IPS-18a (cell line): ENCODE data around the gene CDH22.

Source experiments
- H3K27ac ChIP-seq: one replicate; pipeline ENCODE4 v1.5.1; 2013; ENCODE audit warnings: low read length
- H3K27me3 ChIP-seq: one replicate; pipeline ENCODE4 v1.6.1; 2013; ENCODE audit warnings: mild to moderate bottlenecking, low read length; ENCODE audit not compliant: control insufficient read depth, insufficient read depth
- H3K36me3 ChIP-seq: one replicate; pipeline ENCODE4 v1.6.1; 2013; ENCODE audit warnings: low read depth, low read length; ENCODE audit not compliant: control insufficient read depth
- H3K4me1 ChIP-seq: one replicate; pipeline ENCODE4 v1.6.1; 2013; ENCODE audit warnings: low read depth, low read length; ENCODE audit not compliant: control insufficient read depth
- H3K4me3 ChIP-seq: one replicate; pipeline ENCODE4 v1.5.1; 2013; ENCODE audit warnings: low read length
- H3K9ac ChIP-seq: one replicate; pipeline ENCODE4 v1.6.1; 2013; ENCODE audit warnings: mild to moderate bottlenecking, low read length, moderate library complexity
- H3K9me3 ChIP-seq: one replicate; pipeline ENCODE4 v1.6.1; 2013; ENCODE audit warnings: low read depth, low read length; ENCODE audit not compliant: control insufficient read depth

Gene CDH22

DNA sequence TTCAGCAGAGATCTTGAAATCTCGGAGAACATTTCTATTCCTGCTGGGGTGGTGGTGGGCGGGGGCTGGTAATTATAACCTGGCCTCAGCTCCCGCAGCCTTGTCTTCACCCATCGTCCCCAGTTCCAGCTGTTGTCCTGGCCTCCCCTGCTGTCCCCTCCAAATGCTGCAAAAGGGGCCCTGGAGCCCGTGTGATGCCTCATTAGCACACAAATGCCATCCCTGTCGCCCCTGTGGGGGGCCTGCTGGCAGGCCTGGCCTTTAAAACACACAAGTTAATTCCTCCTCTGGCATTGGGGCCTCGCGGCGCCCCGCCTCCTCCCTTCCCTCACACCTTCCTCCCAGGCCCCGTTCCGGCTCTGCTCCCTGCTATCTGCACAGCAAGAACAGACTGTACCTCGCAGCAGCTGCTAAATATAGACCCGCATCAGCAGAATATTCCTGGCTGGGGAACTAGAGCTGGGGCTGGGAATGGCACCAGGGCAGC, 85.7 kb downstream of the CDH22 start:
- H3K4me1 ChIP-seq = peaks cover 17% of the 10 kb centered on the region
- H3K9me3 ChIP-seq = no peaks in the 10 kb centered on the region
- H3K36me3 ChIP-seq = no peaks in the 10 kb centered on the region
- no peak overlapping the region for H3K27ac ChIP-seq
- no peaks in the 10 kb centered on the region for H3K27me3 ChIP-seq
- peak overlapping the region; percentile 9 for H3K4me3 ChIP-seq
- no peak overlapping the region for H3K9ac ChIP-seq

DNA sequence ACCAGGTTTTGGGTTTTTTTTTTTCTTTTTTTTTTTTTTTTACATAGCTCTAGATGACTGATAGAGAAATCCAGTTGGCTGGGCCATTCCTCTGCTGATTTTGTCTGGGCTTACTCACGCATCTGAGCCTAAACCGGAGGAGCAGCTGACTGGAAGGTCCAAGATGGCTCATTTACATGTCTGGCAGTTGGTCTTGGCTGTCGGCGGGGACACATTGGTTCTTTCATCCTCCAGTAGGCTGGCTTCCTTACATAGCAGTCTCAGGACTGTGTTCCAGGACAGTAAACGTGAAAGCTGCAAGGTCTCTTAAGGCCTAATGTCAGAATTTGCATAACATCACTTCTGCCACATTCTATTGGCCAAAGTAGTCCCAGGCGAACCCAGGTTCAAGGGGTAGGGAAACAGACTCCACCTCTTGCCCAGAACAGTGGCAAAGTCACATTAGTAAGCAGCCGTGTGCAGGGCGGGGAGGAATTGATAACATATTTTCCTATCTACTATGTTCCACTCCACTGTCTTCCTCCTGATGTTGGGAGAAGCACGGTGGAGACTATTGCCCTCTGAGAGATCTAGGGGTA, 87.0 kb downstream of the CDH22 start:
- H3K4me1 ChIP-seq = peaks cover 19% of the 10 kb centered on the region
- no peaks in the 10 kb centered on the region for H3K36me3 ChIP-seq
- no peak overlapping the region for H3K4me3 ChIP-seq
- no peaks in the 10 kb centered on the region for H3K9me3 ChIP-seq
- H3K9ac ChIP-seq = no peak overlapping the region
- no peaks in the 10 kb centered on the region for H3K27me3 ChIP-seq
- no peak overlapping the region for H3K27ac ChIP-seq

DNA sequence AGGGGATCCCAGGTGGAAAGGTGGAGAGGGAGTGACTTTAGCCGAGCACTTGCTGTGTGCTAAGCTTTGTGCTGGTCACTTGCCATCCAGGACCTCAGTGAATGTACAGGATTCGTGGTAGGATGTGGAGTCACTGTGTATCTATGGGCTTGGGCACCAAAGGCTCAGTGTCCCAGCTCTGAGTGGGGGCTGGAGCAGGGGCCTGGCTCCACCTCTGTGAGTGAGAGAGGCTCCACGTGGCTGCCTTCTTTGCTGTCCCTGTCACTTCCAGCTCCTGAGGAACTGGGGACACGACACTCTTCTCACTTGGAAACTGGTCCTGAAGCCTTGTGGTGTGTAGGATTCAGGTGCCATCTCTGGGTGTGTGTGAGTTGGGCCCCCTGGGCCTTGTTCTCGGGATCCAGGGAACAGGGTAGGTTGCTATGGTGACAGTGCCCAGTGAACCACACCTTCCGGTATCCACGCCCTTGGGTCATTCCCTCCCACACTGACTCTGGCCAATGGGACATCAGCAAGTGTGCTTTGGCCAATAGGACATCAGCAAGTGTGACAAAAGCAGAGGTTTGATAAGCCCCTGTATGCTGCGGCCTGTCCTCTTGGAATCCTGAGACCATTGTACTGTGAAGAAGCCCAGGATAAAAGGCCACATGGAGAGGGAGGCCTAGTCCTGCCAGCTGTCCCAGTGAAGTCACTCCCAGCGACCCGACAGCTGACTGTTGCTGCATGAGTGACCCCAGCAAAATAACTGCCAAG, 87.7 kb downstream of the CDH22 start:
- Histone ChIP-seq H3K9me3 (no peaks in the 10 kb centered on the region), H3K27ac (no peak overlapping the region), H3K4me3 (no peak overlapping the region), H3K4me1 (peaks cover 25% of the 10 kb centered on the region), H3K9ac (no peak overlapping the region), H3K27me3 (no peaks in the 10 kb centered on the region), H3K36me3 (no peaks in the 10 kb centered on the region)

DNA sequence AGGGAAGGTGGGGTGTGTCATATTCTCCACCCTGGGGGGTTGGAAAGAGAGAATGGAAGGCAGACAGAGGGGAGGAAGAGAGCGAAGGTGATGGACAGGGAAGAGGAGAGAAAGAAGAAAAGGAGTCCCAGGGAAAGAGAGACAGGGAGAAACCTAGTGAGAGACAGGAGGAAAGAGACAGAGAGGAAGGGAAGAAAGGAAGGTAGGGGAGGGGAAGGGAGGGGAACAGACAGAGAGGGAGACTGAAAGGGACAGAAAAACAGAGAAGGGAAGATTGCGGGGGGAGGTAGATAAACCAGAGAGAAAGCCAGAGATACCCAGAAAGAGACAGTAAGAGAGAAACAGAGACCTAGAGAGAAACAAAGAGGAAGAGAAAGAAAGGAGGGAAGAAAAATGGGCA, 88.4 kb downstream of the CDH22 start:
- no peak overlapping the region for H3K4me3 ChIP-seq
- no peaks in the 10 kb centered on the region for H3K36me3 ChIP-seq
- H3K27me3 ChIP-seq = no peaks in the 10 kb centered on the region
- H3K9me3 ChIP-seq = no peaks in the 10 kb centered on the region
- no peak overlapping the region for H3K27ac ChIP-seq
- peaks cover 29% of the 10 kb centered on the region for H3K4me1 ChIP-seq
- H3K9ac ChIP-seq = no peak overlapping the region

DNA sequence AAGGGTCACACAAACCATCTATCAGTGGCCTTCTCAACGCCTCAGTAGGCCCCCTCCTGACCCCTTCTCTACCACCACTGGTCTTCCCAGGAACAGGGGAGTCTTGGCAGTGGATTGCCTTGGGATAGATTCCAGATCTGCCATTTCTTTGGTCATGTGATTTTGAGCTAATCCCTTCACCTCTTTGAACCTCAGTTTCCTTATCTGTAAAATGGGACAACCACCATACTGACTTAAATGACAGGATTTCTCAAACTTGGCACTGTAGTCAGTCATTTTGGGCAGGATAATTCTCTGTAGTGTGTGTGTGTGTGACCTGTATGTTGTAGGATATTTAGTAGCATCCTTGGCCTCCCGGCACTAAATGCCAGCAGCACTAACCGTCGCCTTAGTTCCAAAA, 89.1 kb downstream of the CDH22 start:
- Histone ChIP-seq H3K4me3 (no peak overlapping the region), H3K27ac (no peak overlapping the region), H3K9me3 (no peaks in the 10 kb centered on the region), H3K27me3 (no peaks in the 10 kb centered on the region), H3K4me1 (peaks cover 29% of the 10 kb centered on the region), H3K9ac (no peak overlapping the region), H3K36me3 (no peaks in the 10 kb centered on the region)

DNA sequence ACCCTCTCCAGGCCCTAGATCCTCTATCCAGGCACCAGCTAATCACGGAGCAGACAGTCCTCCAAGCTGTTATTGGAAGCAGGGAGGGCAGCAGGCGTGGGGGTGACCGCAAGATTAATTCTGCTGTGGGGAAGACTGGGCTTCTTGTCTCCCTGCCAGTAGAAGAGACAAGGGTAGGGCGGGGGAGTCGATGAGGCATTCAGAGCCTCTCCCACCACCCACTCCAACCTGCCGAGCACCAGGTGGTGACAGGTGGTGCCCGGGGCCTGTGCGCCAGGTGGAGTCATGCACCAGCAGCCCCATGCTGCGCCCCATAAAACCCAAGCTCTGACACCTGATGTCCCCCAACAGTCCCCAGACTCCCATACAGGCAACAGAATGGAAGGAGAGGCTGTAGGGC, 89.6 kb downstream of the CDH22 start:
- H3K9ac ChIP-seq = no peak overlapping the region
- no peaks in the 10 kb centered on the region for H3K27me3 ChIP-seq
- H3K27ac ChIP-seq = no peak overlapping the region
- no peaks in the 10 kb centered on the region for H3K36me3 ChIP-seq
- no peak overlapping the region for H3K4me3 ChIP-seq
- no peaks in the 10 kb centered on the region for H3K9me3 ChIP-seq
- H3K4me1 ChIP-seq = peaks cover 29% of the 10 kb centered on the region

DNA sequence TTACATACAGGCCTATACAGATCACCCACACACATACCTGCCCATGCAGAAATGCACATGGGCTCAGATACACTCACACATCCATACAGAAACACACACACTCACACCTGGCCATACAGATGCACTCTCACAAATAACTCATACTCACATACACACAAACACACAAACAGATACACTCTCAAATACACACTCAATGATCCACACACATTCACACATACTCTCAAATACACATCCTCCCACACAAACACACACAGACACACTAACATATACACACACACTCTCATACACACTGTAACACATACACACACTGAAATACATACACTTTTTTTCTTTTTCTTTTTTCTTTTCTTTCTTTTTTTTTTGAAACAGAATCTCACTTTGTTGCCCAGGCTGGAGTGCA, 90.7 kb downstream of the CDH22 start:
- Histone ChIP-seq H3K36me3 (no peaks in the 10 kb centered on the region), H3K9ac (no peak overlapping the region), H3K9me3 (no peaks in the 10 kb centered on the region), H3K4me3 (no peak overlapping the region), H3K4me1 (peaks cover 22% of the 10 kb centered on the region), H3K27me3 (no peaks in the 10 kb centered on the region), H3K27ac (no peak overlapping the region)

DNA sequence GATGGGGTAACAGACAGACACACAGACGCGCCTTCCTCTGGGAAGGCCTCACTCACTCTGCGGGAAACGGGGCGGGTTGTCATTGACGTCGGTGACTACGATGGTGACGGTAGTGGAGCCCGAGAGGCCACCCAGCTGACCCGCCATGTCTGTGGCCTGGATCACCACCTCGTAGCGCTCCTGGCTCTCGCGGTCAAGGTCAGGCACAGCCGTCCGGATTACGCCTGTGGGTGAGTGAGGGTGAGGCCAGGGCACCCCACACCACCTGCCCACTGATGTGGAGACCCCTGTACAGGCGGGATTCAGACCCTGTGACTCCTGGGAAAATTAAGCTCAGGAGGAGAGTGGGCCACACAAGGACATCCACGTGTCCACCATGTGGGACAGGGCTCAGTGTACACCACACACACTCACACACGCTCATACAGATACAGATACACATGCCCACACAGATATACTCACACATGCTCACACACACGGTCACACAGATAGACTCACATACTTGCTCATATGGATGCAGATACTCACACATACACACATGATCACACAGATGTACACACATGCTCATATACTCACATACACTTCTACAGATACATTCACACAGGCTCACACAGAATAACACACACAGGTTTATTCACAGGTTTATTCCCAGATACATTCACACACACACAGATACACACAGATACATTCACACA, 91.4 kb downstream of the CDH22 start:
- Histone ChIP-seq H3K9me3 (no peaks in the 10 kb centered on the region), H3K9ac (no peak overlapping the region), H3K27ac (no peak overlapping the region), H3K4me1 (peaks cover 16% of the 10 kb centered on the region), H3K4me3 (no peak overlapping the region), H3K27me3 (no peaks in the 10 kb centered on the region), H3K36me3 (no peaks in the 10 kb centered on the region)

DNA sequence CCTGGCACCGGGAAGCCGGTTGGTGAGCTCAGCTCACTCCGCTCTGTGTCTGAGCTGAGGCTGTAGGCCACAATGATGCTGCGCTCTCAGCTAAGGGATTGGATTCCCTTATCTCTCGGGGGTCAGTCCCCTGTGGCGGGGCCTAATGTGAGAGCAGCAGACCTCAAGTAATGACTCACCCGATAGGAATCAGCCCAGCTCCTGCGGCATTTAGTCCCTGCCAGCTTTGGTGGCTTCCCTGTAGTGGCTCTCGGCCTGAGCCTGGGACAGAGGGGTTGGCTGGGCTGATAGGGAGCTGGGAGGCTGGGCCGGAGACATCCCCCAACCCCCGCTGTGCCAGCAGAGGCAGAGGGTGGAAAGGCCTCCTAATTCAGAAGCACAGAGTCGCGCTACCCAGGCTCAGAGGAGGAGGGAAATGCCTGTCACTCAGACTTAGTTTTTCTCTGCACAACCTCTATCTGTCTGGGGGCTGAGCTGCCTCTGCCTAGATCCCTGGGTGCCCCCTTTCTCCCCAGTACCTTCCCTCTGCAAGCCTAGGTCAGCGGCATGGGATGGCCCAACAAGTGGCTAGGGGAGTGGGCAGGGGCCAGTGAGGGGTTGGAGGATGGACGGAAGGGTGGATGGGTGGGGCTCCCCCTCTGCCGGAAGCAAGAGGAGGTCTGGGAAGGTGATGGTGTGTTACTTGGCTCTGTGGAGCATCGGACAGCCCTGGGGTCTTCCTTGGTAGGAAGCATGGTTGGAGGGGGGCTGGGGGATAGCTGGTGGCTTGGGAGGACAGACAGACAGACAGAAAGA, 92.2 kb downstream of the CDH22 start:
- Histone ChIP-seq H3K27me3 (no peaks in the 10 kb centered on the region), H3K4me3 (no peak overlapping the region), H3K36me3 (no peaks in the 10 kb centered on the region), H3K9ac (no peak overlapping the region), H3K9me3 (no peaks in the 10 kb centered on the region), H3K4me1 (peaks cover 15% of the 10 kb centered on the region), H3K27ac (no peak overlapping the region)

DNA sequence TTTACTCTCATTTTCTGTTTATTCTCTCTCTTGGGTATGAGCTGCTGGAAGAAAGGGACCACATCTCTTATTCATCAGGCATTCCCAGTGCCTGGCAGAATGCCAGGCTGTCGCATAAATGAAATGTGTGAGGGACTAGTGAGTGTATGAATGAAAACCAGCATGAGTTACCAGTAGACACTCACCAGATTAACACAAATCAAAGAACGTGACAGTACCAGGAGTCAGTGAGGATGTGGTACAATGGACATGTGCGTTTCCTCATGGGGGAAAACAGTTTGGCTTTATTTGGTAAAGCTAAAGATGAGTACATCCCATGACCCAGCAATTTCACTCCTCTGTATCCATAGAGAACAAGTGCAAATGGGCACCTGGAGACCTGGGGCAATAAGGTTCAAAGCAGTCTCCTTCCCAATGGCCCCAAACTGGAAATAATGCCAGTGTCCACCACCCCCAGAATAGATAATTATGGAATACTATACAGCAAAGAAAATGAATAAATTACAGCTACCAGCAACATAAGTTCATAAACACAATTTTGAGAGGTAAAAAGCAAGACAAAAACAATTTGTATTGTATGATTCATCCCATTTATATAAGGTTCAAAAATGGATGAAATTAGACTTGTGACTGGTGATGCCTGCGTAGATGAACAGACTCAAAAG, 93.3 kb downstream of the CDH22 start:
- H3K9me3 ChIP-seq = no peaks in the 10 kb centered on the region
- no peak overlapping the region for H3K27ac ChIP-seq
- no peak overlapping the region for H3K4me3 ChIP-seq
- H3K27me3 ChIP-seq = no peaks in the 10 kb centered on the region
- H3K9ac ChIP-seq = no peak overlapping the region
- peaks cover 12% of the 10 kb centered on the region for H3K4me1 ChIP-seq
- H3K36me3 ChIP-seq = no peaks in the 10 kb centered on the region
